Right lung (tissue), 5 donors: ENCODE results near the gene NPHP3. TPM values are rescaled to one million over a fixed set of nuclear protein-coding genes. Genes with fewer than 3 reads are reported as not detected.

Source experiments
- DNase-seq, 2 donors: peaks; one replicate each; pipeline ENCODE4 v3.0.0-alpha.2; 2013
- polyA plus RNA-seq, 5 donors: library from polyadenylated mRNA; unstranded; fragments of 120-200 nt; gene quantifications; one replicate each; pipeline versions ENCODE4 v1.2.1 to v1.2.3, GENCODE V29; 2013; ENCODE audit warnings: inconsistent platforms in 1 of 5, low replicate concordance in 1 of 5; ENCODE audit not compliant: insufficient read length in 5 of 5, insufficient read depth in 1 of 5

Gene NPHP3
- polyA plus RNA-seq, 5 donors = 59.2 to 123 (median 89.0) TPM

GRCh38 chr3:132710311-132710710 lies 11.9 kb downstream of the NPHP3 start:
- DNase-seq = no peak

DNA sequence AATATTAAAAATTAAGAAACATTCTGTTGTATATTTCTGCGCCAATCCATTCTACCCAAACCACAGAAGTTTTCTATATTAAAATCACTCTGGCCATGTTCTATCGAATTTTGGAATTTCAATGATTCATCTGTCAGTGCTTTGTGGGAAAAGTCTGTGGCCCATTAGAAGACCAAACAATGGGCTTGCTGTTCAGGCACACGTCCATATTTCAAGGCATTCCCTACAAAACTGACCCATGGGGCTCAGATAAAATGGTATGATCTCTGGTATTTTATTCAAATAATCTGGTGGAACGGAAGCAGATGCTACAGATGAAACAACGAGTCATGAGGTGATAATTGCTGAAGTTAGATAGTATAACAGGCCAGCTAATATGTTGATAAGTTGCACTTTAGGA lies 12.4 kb downstream of the NPHP3 start:
- DNase-seq = no peak

DNA sequence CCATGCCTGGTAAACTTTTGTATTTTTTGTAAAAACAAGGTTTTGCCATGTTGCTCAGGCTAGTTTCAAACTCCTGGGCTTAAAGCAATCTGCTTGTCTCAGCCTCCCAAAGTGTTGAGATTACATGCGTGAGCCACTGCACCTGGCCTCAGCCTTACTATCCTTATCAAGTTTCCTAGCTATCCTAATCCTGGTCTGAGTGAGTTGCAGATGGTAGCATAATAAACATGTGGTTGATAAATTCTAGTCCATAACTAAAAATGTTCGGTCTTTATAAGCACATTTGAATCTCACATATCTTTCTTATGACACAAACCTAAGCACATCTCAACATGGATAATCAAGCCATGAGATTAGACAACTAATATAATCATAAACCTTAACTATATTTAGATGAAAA lies 18.5 kb downstream of the NPHP3 start:
- DNase-seq = no peak

GRCh38 chr3:132695422-132695821 lies 26.8 kb downstream of the NPHP3 start:
- no peak for DNase-seq

DNA sequence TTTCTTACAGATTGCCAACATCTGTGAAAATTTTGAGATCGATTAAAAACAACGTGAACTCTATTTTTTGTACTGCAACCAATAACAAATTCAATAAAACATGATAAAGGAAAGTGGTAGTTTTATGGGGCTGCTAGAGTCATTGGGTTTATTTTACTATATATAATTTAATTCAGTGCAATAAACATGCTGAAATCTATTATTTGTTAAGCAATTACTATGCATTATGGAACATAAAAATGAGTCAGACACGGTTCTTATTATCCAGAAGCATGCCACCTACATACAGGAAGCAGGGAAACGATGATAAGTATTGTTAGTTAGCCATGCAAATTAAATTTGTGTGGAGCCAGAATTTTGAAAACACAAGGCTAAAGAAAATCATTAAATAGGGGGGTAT lies 27.2 kb downstream of the NPHP3 start:
- DNase-seq = no peak

DNA sequence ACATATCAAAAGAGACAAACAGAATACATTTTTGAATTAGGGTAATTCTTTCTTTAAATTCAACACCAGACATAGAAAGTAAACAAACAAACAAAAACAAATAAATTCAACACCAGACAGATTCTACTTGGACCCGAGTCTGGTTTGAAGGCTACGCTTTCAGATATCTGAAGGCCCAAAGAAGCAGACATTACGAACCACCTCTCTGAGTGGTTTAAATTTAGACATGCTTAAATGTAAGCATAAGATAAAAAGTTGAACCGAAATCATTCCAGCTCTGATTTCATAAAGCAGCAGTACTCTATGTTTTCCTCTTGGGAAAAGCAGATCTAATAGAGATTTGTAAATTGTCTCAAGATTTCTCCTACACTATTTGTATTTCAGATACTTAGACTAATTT lies 32.2 kb downstream of the NPHP3 start:
- no peak for DNase-seq

- no peak for DNase-seq
Measured at GRCh38 chr3:132682201-132682600, 40.0 kb downstream of the NPHP3 start.

- DNase-seq = no peak
Measured at GRCh38 chr3:132681421-132681820, 40.8 kb downstream of the NPHP3 start.

- DNase-seq = no peak
Measured at GRCh38 chr3:132679911-132680310, 42.3 kb downstream of the NPHP3 start.

GRCh38 chr3:132675408-132675807 lies 46.8 kb downstream of the NPHP3 start:
- DNase-seq = no peak

DNA sequence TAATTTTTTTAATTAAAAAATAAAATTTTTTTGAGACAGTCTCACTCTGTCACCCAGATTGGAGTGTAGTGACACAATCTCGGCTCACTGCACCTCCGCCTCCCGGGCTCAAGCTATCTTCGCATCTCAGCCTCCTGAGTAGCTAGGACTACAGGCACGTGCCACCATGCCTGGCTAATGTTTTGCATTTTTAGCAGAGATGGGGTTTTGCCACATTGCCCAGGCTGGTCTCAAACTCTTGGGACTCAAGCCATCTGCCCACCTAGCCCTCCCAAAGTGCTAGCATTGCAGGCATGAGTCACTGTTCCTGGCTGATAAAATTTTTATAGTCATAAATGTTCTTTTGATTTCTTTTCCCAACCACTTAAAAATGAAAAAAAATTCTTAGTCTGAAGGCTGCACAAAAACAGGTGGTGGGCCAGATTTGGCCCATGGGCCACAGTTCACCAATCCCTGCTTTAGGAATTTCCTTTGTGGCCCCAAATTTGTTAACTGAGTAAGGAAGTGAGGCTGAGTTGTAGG lies 52.9 kb downstream of the NPHP3 start:
- no peak for DNase-seq

GRCh38 chr3:132665230-132665745 lies 56.9 kb downstream of the NPHP3 start:
- peak in 1 of 2 donors; percentile 25 for DNase-seq

DNA sequence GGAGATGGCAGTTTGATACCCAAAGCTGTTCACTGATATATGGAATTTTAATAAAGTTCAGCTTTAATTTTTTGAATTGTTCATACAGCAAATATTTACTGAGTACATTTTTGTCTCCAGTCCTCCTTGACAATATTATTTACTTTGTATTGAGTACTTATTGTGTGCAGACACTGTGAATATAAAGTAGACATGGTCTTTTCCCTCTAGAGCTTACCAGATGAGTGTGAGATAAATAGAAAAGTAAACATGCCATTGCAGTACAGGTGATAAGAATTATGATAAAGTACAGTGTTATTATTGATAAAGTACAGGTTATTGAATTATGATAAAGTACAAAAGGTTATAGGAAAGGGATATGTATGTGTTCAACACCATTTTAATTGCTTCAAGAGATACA lies 60.0 kb downstream of the NPHP3 start:
- DNase-seq = no peak

DNA sequence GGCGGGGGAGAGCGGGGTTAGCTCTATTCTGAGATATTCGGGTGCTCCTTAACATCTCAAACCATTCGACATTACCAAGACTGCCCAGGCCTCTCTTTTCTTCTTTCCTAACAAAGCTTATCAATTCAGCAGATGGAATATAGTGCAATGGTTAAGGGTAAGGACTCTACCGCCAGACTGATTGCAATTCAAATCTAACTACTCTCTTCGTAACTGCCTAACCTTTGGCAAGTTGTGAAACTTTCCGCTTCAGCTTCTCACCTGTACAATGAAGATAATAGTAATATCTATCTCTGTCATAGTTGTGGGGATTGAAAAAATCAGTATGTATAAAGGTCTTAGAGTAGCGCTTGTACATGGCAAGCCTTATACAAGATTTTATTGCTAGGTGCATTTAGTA lies 61.1 kb downstream of the NPHP3 start:
- no peak for DNase-seq

- no peak for DNase-seq
Measured at GRCh38 chr3:132660811-132661070, 61.5 kb downstream of the NPHP3 start.

DNA sequence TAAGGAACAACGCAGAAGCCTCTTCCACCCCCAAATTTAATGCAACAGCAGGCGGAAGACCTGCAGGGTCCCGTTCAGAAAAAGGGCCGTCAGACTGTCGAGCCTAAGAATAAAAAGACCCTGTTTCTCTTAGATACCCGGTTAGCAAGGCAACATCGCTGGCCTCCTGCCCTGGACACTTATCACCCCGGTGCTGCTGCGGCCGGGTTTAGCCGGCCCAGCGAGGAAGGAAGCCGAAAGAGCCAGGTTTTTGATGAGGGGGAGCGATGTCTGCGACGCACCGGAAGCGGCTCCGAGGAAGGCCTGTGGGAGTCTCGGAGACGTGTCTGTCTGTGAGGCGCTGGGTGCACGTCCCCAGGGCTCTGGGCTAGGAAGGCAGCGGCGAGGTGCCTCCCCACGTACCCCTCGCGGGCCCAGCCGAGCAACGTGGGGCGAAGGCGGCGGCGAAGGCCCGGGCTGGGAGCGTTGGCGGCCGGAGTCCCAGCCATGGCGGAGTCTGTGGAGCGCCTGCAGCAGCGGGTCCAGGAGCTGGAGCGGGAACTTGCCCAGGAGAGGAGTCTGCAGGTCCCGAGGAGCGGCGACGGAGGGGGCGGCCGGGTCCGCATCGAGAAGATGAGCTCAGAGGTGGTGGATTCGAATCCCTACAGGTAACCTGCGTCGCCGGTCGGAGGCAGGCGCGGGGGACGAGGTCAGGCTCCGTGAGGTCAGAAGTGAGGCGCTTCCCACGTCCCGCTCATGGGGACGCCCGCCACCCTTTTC lies 62.0 kb downstream of the NPHP3 start, which contains the start of gene UBA5:
TSS of gene UBA5 (plus strand) at position 278 of the 759 bp plus-strand sequence. CDS start at position 487, 209 bp downstream.
- peak; percentile 74 to 80 for DNase-seq

DNA sequence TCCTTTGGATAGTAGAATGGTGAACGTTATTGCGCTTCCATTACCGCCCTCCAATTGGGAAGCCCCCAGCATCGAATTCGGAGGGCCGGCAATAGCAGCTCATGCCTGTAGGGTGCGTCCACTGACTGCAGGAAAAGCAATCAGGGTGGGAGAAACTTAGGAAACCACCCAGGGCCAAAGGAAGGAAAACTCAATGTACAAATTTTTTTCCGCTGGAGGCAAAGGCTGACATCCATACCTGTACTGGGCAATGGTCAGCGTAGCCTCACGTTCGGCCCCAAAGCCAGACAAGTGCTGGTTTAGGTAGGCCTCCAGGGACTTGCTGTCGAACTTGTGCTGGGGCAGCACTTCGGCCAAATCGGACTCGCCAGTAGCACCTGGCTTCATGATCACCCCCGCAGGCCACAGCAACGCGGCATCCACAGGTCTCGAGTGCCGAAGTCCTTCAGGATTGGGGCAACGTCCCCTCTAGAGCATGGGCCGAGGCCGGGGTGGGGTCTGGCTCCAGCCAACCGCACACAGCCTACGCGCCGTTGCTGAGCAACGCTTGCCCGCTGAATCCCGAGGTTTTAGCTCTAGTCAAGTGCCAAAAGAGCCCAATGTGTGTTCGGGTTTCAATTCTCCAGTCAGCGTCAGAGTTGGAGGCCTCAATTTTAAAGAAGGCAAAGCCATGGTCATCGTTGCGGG lies 62.7 kb downstream of the NPHP3 start, which contains the start of gene ACAD11:
TSS of gene ACAD11 (minus strand) at position 445 of the 687 bp plus-strand sequence. CDS start at position 387, 58 bp downstream.
- DNase-seq = peak; percentile 79 to 80

DNA sequence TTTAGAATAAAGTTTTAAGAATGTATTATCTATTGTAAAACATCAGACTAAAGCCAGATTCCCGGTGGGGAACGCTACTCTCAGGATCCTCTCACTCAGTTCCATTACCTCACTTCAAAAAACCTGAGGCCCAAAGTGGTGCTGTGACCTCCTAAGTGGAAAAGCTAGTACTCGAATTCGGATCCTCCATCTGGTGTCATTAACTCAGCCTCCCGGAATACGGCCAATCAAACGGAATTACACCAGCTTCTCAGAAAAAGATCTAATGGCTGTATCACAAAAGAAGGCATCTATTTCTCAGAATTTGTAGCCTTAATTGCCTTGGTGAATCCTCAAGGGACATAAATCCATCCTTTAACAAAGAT lies 63.2 kb downstream of the NPHP3 start:
- no peak for DNase-seq

- no peak for DNase-seq
Measured at GRCh38 chr3:132657869-132658747, 64.1 kb downstream of the NPHP3 start.

DNA sequence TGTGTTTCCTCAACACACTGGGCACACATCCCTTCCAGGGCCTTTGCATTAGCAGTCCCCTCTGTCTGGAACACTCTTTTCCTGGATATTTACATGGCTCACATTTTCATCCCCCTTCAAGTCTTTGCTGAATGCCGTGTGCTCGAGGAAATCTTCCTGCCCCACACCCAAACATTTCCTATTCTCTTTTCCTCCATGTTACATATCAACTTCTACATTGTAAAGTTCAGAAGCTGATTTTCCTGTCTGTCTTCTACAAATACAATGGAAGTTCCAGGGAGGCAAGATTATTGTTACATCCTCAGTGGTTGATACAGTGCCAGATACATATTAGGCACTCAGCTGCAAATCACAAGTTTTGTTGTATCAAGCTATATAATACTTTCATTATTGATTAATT lies 66.7 kb downstream of the NPHP3 start:
- DNase-seq = no peak

DNA sequence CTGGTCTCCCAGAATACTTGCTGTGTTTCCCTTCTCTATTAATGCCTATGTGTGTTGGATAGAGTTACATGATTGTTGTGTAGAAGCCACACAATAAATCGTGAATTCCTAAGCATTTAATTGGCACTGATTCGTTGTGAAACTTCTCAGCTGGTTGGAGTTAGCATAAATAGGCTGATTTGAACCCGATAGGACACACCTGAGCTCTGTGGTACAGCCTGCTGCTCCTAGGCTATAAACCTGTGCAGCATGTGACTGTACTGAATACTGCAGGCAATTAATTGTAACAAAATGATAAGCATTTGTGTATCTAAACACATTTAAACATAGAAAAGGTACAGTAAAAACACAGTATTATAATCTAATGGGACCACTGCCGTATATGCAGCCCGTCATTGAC lies 67.5 kb downstream of the NPHP3 start:
- DNase-seq = no peak

DNA sequence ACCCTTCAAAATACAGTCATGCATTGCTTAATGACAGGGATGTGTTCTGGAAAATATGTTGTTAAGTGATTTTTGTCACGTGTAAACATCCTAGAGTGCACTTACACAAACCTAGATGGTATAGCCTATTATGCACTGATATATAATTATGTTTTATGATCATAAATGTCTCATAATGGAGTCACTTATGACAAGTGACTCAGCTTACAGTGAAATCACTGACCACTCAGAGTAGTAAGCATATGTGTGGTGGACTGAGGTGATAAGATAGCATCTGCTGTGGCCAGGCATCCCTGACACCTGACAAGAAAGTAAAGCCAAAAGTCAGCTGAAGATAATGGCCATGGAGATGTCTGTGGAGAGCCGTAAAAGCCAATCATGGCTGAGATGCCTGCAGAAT lies 68.0 kb downstream of the NPHP3 start:
- DNase-seq = no peak
